Muscle of arm (tissue), 12 donors: Measurements from ENCODE around the gene DGCR6. TPM values are rescaled to one million over a fixed set of nuclear protein-coding genes. Genes with fewer than 3 reads are reported as not detected.
"Not testable (repeated sequence)": the region's sequence is repeated elsewhere in the genome, so short reads cannot be mapped to it uniquely, and the experiment has no call there.

Experiments
- DNase-seq: peaks from one replicate; pipeline ENCODE4 v3.0.0-alpha.2; 2013
- polyA plus RNA-seq, 12 donors: library from polyadenylated mRNA; unstranded; fragments of 120-200 nt; gene quantifications; one replicate each; pipeline ENCODE4 v1.2.1, GENCODE V29; 2013; ENCODE audit not compliant: insufficient read length in 12 of 12

The DGCR6 gene
- polyA plus RNA-seq, 12 donors = 31.9 to 105 (median 70.4) TPM; not detected in 1

- not testable (repeated sequence) for DNase-seq
Measured at GRCh38 chr22:18957621-18958320, 51.7 kb downstream of the DGCR6 start.

- not testable (repeated sequence) for DNase-seq
Measured at GRCh38 chr22:18958321-18958705, 52.2 kb downstream of the DGCR6 start.

GRCh38 chr22:18958738-18959137 is 52.6 kb downstream of the DGCR6 start:
- not testable (repeated sequence) for DNase-seq

GRCh38 chr22:18959266-18959665 is 53.1 kb downstream of the DGCR6 start:
- DNase-seq = not testable (repeated sequence)

- DNase-seq = not testable (repeated sequence)
Measured at GRCh38 chr22:18959741-18960140, 53.6 kb downstream of the DGCR6 start.

GRCh38 chr22:18960166-18960820 is 54.2 kb downstream of the DGCR6 start:
- DNase-seq = not testable (repeated sequence)

GRCh38 chr22:18961201-18961600 is 55.1 kb downstream of the DGCR6 start:
- DNase-seq = not testable (repeated sequence)

Other genes starting within 250 kb of the DGCR6 start
- gene PRODH, start 30.0 kb downstream of the DGCR6 start, polyA plus RNA-seq = 10 to 100 TPM in 3 of 12 donors, 1 to 10 TPM in 8, not detected in 1; 2.2 to 32.7 (median 6.8) TPM
- 10 to 100 TPM in 11 of 12 donors, not detected in 1; 36.1 to 53.3 (median 43.6) TPM for gene DGCR2, start 216.1 kb downstream of the DGCR6 start, polyA plus RNA-seq
- gene TSSK2, start 225.0 kb downstream of the DGCR6 start, polyA plus RNA-seq = under 1 TPM in 2 of 12 donors, not detected in 10; 0.11 to 0.46 TPM
- gene ESS2, start 238.3 kb downstream of the DGCR6 start, polyA plus RNA-seq = 10 to 100 TPM in 11 of 12 donors, not detected in 1; 10.2 to 13.3 (median 11.1) TPM
- not detected for gene GSC2, start 244.0 kb downstream of the DGCR6 start, polyA plus RNA-seq